GM23248 (cell line): ENCODE measurements around the gene COL9A3.

Experiments used
- EZH2 ChIP-seq: fragments of 200-600 bp; sonication (generic); IDR thresholded peaks from 2 replicates; pipeline ENCODE4 v1.6.1; 2018; ENCODE audit warnings: antibody characterized with exemption, mild to moderate bottlenecking; ENCODE audit not compliant: insufficient read depth, poor library complexity, severe bottlenecking
- EZH2phosphoT487 ChIP-seq: fragments of 200-600 bp; sonication (generic); IDR thresholded peaks from 2 replicates; pipeline ENCODE4 v1.6.1; 2018; ENCODE audit warnings: antibody characterized with exemption, moderate library complexity, mild to moderate bottlenecking, low read depth; ENCODE audit not compliant: insufficient read depth

DNA sequence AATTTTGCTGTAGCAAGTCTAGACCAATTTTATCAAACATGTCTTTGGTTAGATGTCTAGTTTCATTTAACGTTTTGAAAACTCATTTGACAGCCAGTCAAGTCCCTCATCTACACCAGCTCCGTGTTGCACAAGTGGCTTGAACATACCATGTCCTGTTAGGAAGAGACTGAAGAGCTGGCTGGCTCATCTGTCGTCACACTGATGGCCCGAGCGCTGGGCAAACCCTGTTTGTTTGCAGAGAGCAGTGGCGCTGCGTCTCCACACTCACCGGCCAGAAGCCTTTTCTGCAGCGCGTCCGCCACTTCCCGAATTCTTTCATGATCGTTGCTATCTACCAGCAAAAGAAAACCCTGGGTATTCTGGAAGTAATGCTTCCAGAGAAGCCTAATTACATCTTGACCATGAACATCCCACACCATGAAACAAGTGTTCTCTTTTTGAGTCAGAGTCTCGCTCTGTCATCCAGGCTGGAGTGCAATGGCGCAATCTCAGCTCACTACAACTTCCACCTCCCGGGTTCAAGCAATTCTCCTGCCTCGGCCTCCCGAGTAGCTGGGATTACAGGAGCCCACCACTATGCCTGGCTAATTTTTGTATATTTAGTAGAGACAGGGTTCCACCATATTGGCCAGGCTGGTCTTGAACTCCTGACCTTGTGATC is 55.5 kb downstream of the COL9A3 start:
- TF ChIP-seq EZH2phosphoT487 (no peak), EZH2 (no peak)
